Suppressor macrophage treated with lipopolysaccharide for 4 hours (primary cell): ENCODE measurements around the gene RGS9.

ENCODE experiments used
- DNase-seq: peaks from one replicate; pipeline ENCODE4 v3.0.0-alpha.2; 2020

Gene RGS9

GRCh38 chr17:65265276-65265675 lies 128.1 kb downstream of the RGS9 start:
- DNase-seq: no peak

GRCh38 chr17:65268832-65269231 lies 131.7 kb downstream of the RGS9 start:
- DNase-seq: no peak

- no peak for DNase-seq
These were observed 133.5 kb downstream of the RGS9 start for GRCh38 chr17:65270499-65271253.

DNA sequence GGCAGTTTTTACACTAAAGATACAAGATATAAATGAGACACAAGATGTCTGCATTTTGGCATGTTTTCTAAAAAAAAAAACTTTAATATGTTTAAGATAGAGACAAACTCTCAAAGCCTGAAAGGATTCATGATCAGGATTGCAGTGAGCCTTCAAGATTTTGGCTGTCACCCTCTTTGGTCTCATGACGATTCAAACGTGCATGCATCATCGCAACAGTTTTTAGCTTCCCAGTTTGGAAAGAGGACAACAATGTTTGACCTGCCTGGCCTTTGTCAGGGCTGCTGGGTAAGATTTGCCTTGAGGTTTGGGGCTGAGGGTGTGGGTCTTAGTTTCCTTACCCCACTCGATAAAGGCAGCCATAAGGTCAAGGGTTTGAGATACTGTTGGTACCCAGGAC lies 134.1 kb downstream of the RGS9 start:
- DNase-seq: no peak
